ENCODE measurements around the gene CHCHD6.

The CHCHD6 gene

GRCh38 chr3:126706631-126707030 is 2.6 kb downstream of the CHCHD6 start:
- DNase-seq, result no peak

GRCh38 chr3:126711121-126711760 is 7.2 kb downstream of the CHCHD6 start:
- no peak for DNase-seq

GRCh38 chr3:126713199-126713598 is 9.2 kb downstream of the CHCHD6 start:
- DNase-seq, result no peak

GRCh38 chr3:126714276-126714900 is 10.3 kb downstream of the CHCHD6 start:
- DNase-seq, result no peak

- DNase-seq, result no peak
Measured at GRCh38 chr3:126714921-126715320, 10.9 kb downstream of the CHCHD6 start.

- DNase-seq, result no peak
Measured at GRCh38 chr3:126715432-126715831, 11.4 kb downstream of the CHCHD6 start.

GRCh38 chr3:126716057-126716456 is 12.0 kb downstream of the CHCHD6 start:
- no peak for DNase-seq

GRCh38 chr3:126718561-126719445 is 14.8 kb downstream of the CHCHD6 start:
- no peak for DNase-seq

GRCh38 chr3:126720596-126720995 is 16.6 kb downstream of the CHCHD6 start:
- DNase-seq, result no peak

- no peak for DNase-seq
Measured at GRCh38 chr3:126721246-126721645, 17.2 kb downstream of the CHCHD6 start.

GRCh38 chr3:126723237-126723636 is 19.2 kb downstream of the CHCHD6 start:
- DNase-seq, result no peak

- DNase-seq, result no peak
Measured at GRCh38 chr3:126723801-126724200, 19.8 kb downstream of the CHCHD6 start.

- DNase-seq, result no peak
Measured at GRCh38 chr3:126728680-126729079, 24.6 kb downstream of the CHCHD6 start.

- no peak for DNase-seq
Measured at GRCh38 chr3:126730376-126730775, 26.3 kb downstream of the CHCHD6 start.

- no peak for DNase-seq
Measured at GRCh38 chr3:126731044-126731443, 27.0 kb downstream of the CHCHD6 start.

- no peak for DNase-seq
Measured at GRCh38 chr3:126732281-126733060, 28.4 kb downstream of the CHCHD6 start.

GRCh38 chr3:126733061-126733430 is 29.0 kb downstream of the CHCHD6 start:
- no peak for DNase-seq

GRCh38 chr3:126734106-126734723 is 30.2 kb downstream of the CHCHD6 start:
- no peak for DNase-seq

GRCh38 chr3:126737527-126737926 is 33.5 kb downstream of the CHCHD6 start:
- DNase-seq, result no peak

- no peak for DNase-seq
Measured at GRCh38 chr3:126742057-126742456, 38.0 kb downstream of the CHCHD6 start.

GRCh38 chr3:126743350-126743749 is 39.3 kb downstream of the CHCHD6 start:
- DNase-seq, result no peak

GRCh38 chr3:126743781-126744180 is 39.7 kb downstream of the CHCHD6 start:
- DNase-seq, result no peak
